Breast epithelium (tissue), 3 donors: Measurements from ENCODE around the gene KRTAP10-5.

ENCODE experiments used
- CTCF ChIP-seq, 3 donors: fragments of 450-650 bp; IDR thresholded peaks; one replicate each; pipeline ENCODE4 v1.5.1; 2016 to 2017; ENCODE audit warnings: antibody characterized with exemption in 3 of 3, mild to moderate bottlenecking in 3 of 3, moderate library complexity in 3 of 3
- POLR2A ChIP-seq: fragments of 450-650 bp; IDR thresholded peaks from one replicate; pipeline ENCODE4 v1.6.1; 2016; ENCODE audit warnings: antibody characterized with exemption, mild to moderate bottlenecking, moderate library complexity
- POLR2AphosphoS5 ChIP-seq, 3 donors: sonication (generic); formaldehyde crosslinking; IDR thresholded peaks; one replicate each; pipeline ENCODE4 v1.6.1; 2017; ENCODE audit warnings: antibody characterized with exemption in 3 of 3

- TF ChIP-seq POLR2AphosphoS5 (IDR thresholded peaks at IDR 0.05) (no peak), CTCF (IDR thresholded peaks at IDR 0.05) (no peak), POLR2A (no peak)
Measured at GRCh38 chr21:44575307-44576024, 4.9 kb downstream of the KRTAP10-5 start.
